NCI-H82 (cell line): ENCODE data around the gene BRD2.
"Not testable (repeated sequence)": the region's sequence is repeated elsewhere in the genome, so short reads cannot be mapped to it uniquely, and the experiment has no call there.

Experiments
- DNase-seq: peaks from one replicate; lab custom pipeline; 2025; lab: John Stamatoyannopoulos, UW

Gene BRD2

GRCh38 chr6:32968093-32968866 lies at the start of gene BRD2:
BRD2 (plus strand) TSS chr6:32968594; CDS start chr6:32972899, 4,305 bp downstream.
- DNase-seq: peak; percentile 98

- DNase-seq: no peak
Measured at GRCh38 chr6:32920715-32921114, 47.7 kb upstream of the BRD2 start.

GRCh38 chr6:32922083-32922482 lies 46.3 kb upstream of the BRD2 start:
- no peak for DNase-seq

- DNase-seq: no peak
Measured at GRCh38 chr6:32931211-32931610, 37.2 kb upstream of the BRD2 start.

GRCh38 chr6:32932132-32932868 lies 36.1 kb upstream of the BRD2 start:
- DNase-seq: no peak

- DNase-seq: peak; percentile 80
Measured at GRCh38 chr6:32933661-32934085, 34.7 kb upstream of the BRD2 start.

- DNase-seq: no peak
Measured at GRCh38 chr6:32935551-32936238, 32.7 kb upstream of the BRD2 start.

GRCh38 chr6:32936239-32937152 lies 31.9 kb upstream of the BRD2 start:
- no peak for DNase-seq

GRCh38 chr6:32937230-32937633 lies 31.2 kb upstream of the BRD2 start:
- no peak for DNase-seq

- no peak for DNase-seq
Measured at GRCh38 chr6:32938494-32938893, 29.9 kb upstream of the BRD2 start.

GRCh38 chr6:32940656-32941213 lies 27.7 kb upstream of the BRD2 start, which contains the start of gene HLA-DMB:
HLA-DMB (minus strand) TSS chr6:32941028; CDS start chr6:32940807, 221 bp downstream.
- DNase-seq: peak; percentile 66

- DNase-seq: no peak
Measured at GRCh38 chr6:32941214-32941768, 27.1 kb upstream of the BRD2 start.

GRCh38 chr6:32942555-32943123 lies 25.8 kb upstream of the BRD2 start:
- DNase-seq: not testable (repeated sequence)

- DNase-seq: no peak
Measured at GRCh38 chr6:32943864-32944649, 24.3 kb upstream of the BRD2 start.

- no peak for DNase-seq
Measured at GRCh38 chr6:32945108-32945760, 23.2 kb upstream of the BRD2 start.

- no peak for DNase-seq
Measured at GRCh38 chr6:32945953-32946352, 22.4 kb upstream of the BRD2 start.

- no peak for DNase-seq
Measured at GRCh38 chr6:32946893-32947292, 21.5 kb upstream of the BRD2 start.

- peak; percentile 60 for DNase-seq
Measured at GRCh38 chr6:32947552-32948465, 20.6 kb upstream of the BRD2 start.
